HEK293 (cell line): ENCODE data around the gene MEGF10.

Experiments
- CTCF ChIA-PET: fragments of 350-600 bp; formaldehyde crosslinking; extraction: SDS; loops from one replicate; lab custom pipeline; 2021; ENCODE audit warnings: antibody characterized with exemption; lab: Yijun Ruan, JAX
- POLR2A ChIA-PET: fragments of 300-600 bp; formaldehyde crosslinking; extraction: SDS; loops from one replicate; lab custom pipeline; 2020; ENCODE audit warnings: antibody characterized with exemption, inconsistent platforms; lab: Yijun Ruan, JAX
- H3K27ac ChIP-seq: fragments of 200-500 bp; sonication (Bioruptor generic); 2 replicates; pipeline ENCODE4 v1.5.1; 2014; ENCODE audit warnings: low read depth, low read length, control low read depth, inconsistent platforms; ENCODE audit errors: extremely low read depth
- H3K36me3 ChIP-seq, 2 experiments: fragments of 200-500 bp in 1 of 2; sonication (Bioruptor generic) in 1 of 2; 1 replicate in 1 of 2; 2 replicates in 1 of 2; pipeline ENCODE4 v1.5.1; 2014 to 2017; ENCODE audit warnings: inconsistent platforms in 2 of 2, low read length in 2 of 2; ENCODE audit not compliant: control insufficient read depth in 2 of 2, insufficient read depth in 1 of 2
- H3K4me1 ChIP-seq: fragments of 200-500 bp; sonication (Bioruptor generic); 2 replicates; pipeline ENCODE4 v1.5.1; 2014; ENCODE audit warnings: mild to moderate bottlenecking, low read length, inconsistent platforms; ENCODE audit not compliant: control insufficient read depth, insufficient read depth
- H3K4me3 ChIP-seq: 2 replicates; pipeline ENCODE4 v1.5.1; 2011; ENCODE audit warnings: low read depth, mild to moderate bottlenecking, control low read depth, low read length, moderate library complexity
- H3K9me3 ChIP-seq: fragments of 200-500 bp; sonication (Bioruptor generic); 2 replicates; pipeline ENCODE4 v1.5.1; 2014; ENCODE audit warnings: low read depth, low read length, inconsistent platforms; ENCODE audit not compliant: control insufficient read depth, insufficient read depth
- BCL11B ChIP-seq: fragments of 450-650 bp; formaldehyde crosslinking; IDR thresholded peaks from 2 replicates; pipeline ENCODE4 v1.5.1; 2016; ENCODE audit warnings: low read depth, missing biosample characterization, missing genetic modification characterization
- EGR2 ChIP-seq: fragments of 450-650 bp; formaldehyde crosslinking; IDR thresholded peaks from 2 replicates; pipeline ENCODE4 v1.5.1; 2016; ENCODE audit warnings: low read depth, missing biosample characterization, missing genetic modification characterization
- GFI1B ChIP-seq: fragments of 450-650 bp; formaldehyde crosslinking; IDR thresholded peaks from 2 replicates; pipeline ENCODE4 v1.5.1; 2016; ENCODE audit warnings: missing biosample characterization, missing genetic modification characterization
- IKZF3 ChIP-seq: fragments of 450-650 bp; IDR thresholded peaks from 2 replicates; pipeline ENCODE4 v1.5.0; 2018; ENCODE audit warnings: missing biosample characterization, mild to moderate bottlenecking, missing genetic modification characterization, moderate library complexity
- KLF16 ChIP-seq: fragments of 450-650 bp; formaldehyde crosslinking; IDR thresholded peaks from 2 replicates; pipeline ENCODE4 v1.5.1; 2017; ENCODE audit warnings: missing biosample characterization, missing genetic modification characterization
- KLF8 ChIP-seq: fragments of 450-650 bp; formaldehyde crosslinking; IDR thresholded peaks from 2 replicates; pipeline ENCODE4 v1.5.1; 2016; ENCODE audit warnings: missing biosample characterization, missing genetic modification characterization
- SCRT1 ChIP-seq: fragments of 450-650 bp; formaldehyde crosslinking; IDR thresholded peaks from 2 replicates; pipeline ENCODE4 v1.5.1; 2016; ENCODE audit warnings: missing biosample characterization, missing genetic modification characterization, borderline replicate concordance
- SP2 ChIP-seq: fragments of 450-650 bp; formaldehyde crosslinking; IDR thresholded peaks from 2 replicates; pipeline ENCODE4 v1.5.1; 2016; ENCODE audit warnings: missing biosample characterization, missing genetic modification characterization
- SP3 ChIP-seq: fragments of 450-650 bp; formaldehyde crosslinking; IDR thresholded peaks from 2 replicates; pipeline ENCODE4 v1.5.1; 2016; ENCODE audit warnings: missing biosample characterization, missing genetic modification characterization
- TCF7L2 ChIP-seq: IDR thresholded peaks from 2 replicates; pipeline ENCODE4 v1.6.1; 2011; ENCODE audit warnings: low read depth, mild to moderate bottlenecking, inconsistent platforms, low read length, moderate library complexity, borderline replicate concordance
- TRIM28 ChIP-seq: IDR thresholded peaks from 2 replicates; pipeline ENCODE4 v1.6.1; 2011; ENCODE audit warnings: low read length, control low read depth, borderline replicate concordance
- ZBTB8A ChIP-seq: fragments of 450-650 bp; formaldehyde crosslinking; IDR thresholded peaks from 2 replicates; pipeline ENCODE4 v1.5.1; 2016; ENCODE audit warnings: missing biosample characterization, missing genetic modification characterization
- ZFHX2 ChIP-seq: fragments of 450-650 bp; formaldehyde crosslinking; conservative IDR thresholded peaks from 2 replicates; pipeline ENCODE4 v1.5.1; 2016; ENCODE audit warnings: missing biosample characterization, missing genetic modification characterization
- ZFP3 ChIP-seq: fragments of 450-650 bp; formaldehyde crosslinking; IDR thresholded peaks from 2 replicates; pipeline ENCODE4 v1.5.1; 2016; ENCODE audit warnings: low read depth, missing biosample characterization, missing genetic modification characterization
- ZNF114 ChIP-seq: fragments of 450-650 bp; formaldehyde crosslinking; IDR thresholded peaks from 2 replicates; pipeline ENCODE4 v1.5.0; 2017; ENCODE audit warnings: missing biosample characterization, missing genetic modification characterization
- ZNF18 ChIP-seq: fragments of 450-650 bp; formaldehyde crosslinking; IDR thresholded peaks from 2 replicates; pipeline ENCODE4 v1.5.1; 2016; ENCODE audit warnings: missing biosample characterization, missing genetic modification characterization
- ZNF221 ChIP-seq: fragments of 450-650 bp; formaldehyde crosslinking; IDR thresholded peaks from 2 replicates; pipeline ENCODE4 v1.5.1; 2017; ENCODE audit warnings: missing biosample characterization, missing genetic modification characterization, borderline replicate concordance
- ZNF239 ChIP-seq: fragments of 450-650 bp; formaldehyde crosslinking; IDR thresholded peaks from 2 replicates; pipeline ENCODE4 v1.5.1; 2016; ENCODE audit warnings: missing biosample characterization, missing genetic modification characterization
- ZNF335 ChIP-seq: fragments of 450-650 bp; formaldehyde crosslinking; conservative IDR thresholded peaks from 2 replicates; pipeline ENCODE4 v1.5.1; 2016; ENCODE audit warnings: missing biosample characterization, missing genetic modification characterization
- ZNF366 ChIP-seq: fragments of 450-650 bp; formaldehyde crosslinking; conservative IDR thresholded peaks from 2 replicates; pipeline ENCODE4 v1.5.1; 2016; ENCODE audit warnings: missing biosample characterization, missing genetic modification characterization
- ZNF394 ChIP-seq: fragments of 450-650 bp; formaldehyde crosslinking; IDR thresholded peaks from 2 replicates; pipeline ENCODE4 v1.5.1; 2016; ENCODE audit warnings: missing biosample characterization, missing genetic modification characterization, mild to moderate bottlenecking, moderate library complexity, borderline replicate concordance
- ZNF530 ChIP-seq: fragments of 450-650 bp; formaldehyde crosslinking; IDR thresholded peaks from 2 replicates; pipeline ENCODE4 v1.5.1; 2016; ENCODE audit warnings: low read depth, missing biosample characterization, missing genetic modification characterization
- ZNF561 ChIP-seq: fragments of 450-650 bp; IDR thresholded peaks from 2 replicates; pipeline ENCODE4 v1.5.1; 2018; ENCODE audit warnings: missing biosample characterization, missing genetic modification characterization, borderline replicate concordance
- ZNF624 ChIP-seq: fragments of 450-650 bp; formaldehyde crosslinking; IDR thresholded peaks from 2 replicates; pipeline ENCODE4 v1.5.1; 2017; ENCODE audit warnings: missing biosample characterization, missing genetic modification characterization
- ZNF645 ChIP-seq: fragments of 450-650 bp; formaldehyde crosslinking; IDR thresholded peaks from 2 replicates; pipeline ENCODE4; 2016; ENCODE audit warnings: missing biosample characterization, missing genetic modification characterization
- ZNF658 ChIP-seq: fragments of 450-650 bp; formaldehyde crosslinking; IDR thresholded peaks from 2 replicates; pipeline ENCODE4; 2016; ENCODE audit warnings: missing biosample characterization, missing genetic modification characterization
- ZNF776 ChIP-seq: fragments of 450-650 bp; formaldehyde crosslinking; IDR thresholded peaks from 2 replicates; pipeline ENCODE4 v1.5.0; 2017; ENCODE audit warnings: missing biosample characterization, missing genetic modification characterization, borderline replicate concordance
- ZNF785 ChIP-seq: fragments of 450-650 bp; formaldehyde crosslinking; IDR thresholded peaks from 2 replicates; pipeline ENCODE4 v1.5.1; 2016; ENCODE audit warnings: missing biosample characterization, missing genetic modification characterization
- ZSCAN30 ChIP-seq: fragments of 450-650 bp; IDR thresholded peaks from 2 replicates; pipeline ENCODE4 v1.5.1; 2018; ENCODE audit warnings: missing biosample characterization, mild to moderate bottlenecking, missing genetic modification characterization, moderate library complexity
- TF ChIP-seq, protein P1 (sequence below): IDR thresholded peaks from 2 replicates; pipeline ENCODE4 v1.6.1; 2011; ENCODE audit warnings: mild to moderate bottlenecking, low read depth, low read length, borderline replicate concordance
- TF ChIP-seq, protein P2 (sequence below): fragments of 450-650 bp; formaldehyde crosslinking; IDR thresholded peaks from 2 replicates; pipeline ENCODE4 v1.5.1; 2016; ENCODE audit warnings: missing biosample characterization, missing genetic modification characterization, borderline replicate concordance

MEGF10 gene

GRCh38 chr5:127386557-127386956, 96.0 kb downstream of the MEGF10 start (continued):
- TF ChIP-seq ZNF645 (tag by site-specific recombination) (no peak), KLF16 (no peak), KLF8 (tag by site-specific recombination) (no peak), ZSCAN30 (tag by site-specific recombination) (no peak), GFI1B (no peak), ZNF530 (no peak), ZNF561 (tag by site-specific recombination) (no peak), EGR2 (tag by site-specific recombination) (no peak), ZNF624 (tag by site-specific recombination) (no peak)

DNA sequence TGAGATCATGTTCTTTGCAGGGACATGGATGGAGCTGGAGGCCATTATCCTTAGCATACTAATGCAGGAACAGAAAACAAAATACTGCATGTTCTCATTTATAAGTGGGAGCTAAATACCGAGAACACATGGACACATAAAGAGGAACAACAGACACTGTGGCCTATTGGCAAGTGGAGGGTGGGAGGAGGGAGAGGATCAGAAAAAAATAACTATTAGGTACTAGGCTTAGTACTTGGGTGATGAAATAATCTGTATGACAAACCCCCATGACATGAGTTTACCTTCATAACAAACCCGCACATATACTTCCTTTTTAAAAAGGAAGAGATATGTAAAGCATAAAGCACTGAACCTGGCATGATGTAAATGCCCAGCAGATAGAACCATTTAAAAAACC, 99.0 kb downstream of the MEGF10 start:
- Histone ChIP-seq H3K4me1 (no peaks in the 10 kb centered on the region), H3K36me3 (no peaks in the 10 kb centered on the region), H3K4me3 (no peak overlapping the region), H3K27ac (no peak overlapping the region), H3K9me3 (no peaks in the 10 kb centered on the region)
- POLR2A ChIA-PET = no interaction called here
- CTCF ChIA-PET = no interaction called here
- TF ChIP-seq, protein P1, sequence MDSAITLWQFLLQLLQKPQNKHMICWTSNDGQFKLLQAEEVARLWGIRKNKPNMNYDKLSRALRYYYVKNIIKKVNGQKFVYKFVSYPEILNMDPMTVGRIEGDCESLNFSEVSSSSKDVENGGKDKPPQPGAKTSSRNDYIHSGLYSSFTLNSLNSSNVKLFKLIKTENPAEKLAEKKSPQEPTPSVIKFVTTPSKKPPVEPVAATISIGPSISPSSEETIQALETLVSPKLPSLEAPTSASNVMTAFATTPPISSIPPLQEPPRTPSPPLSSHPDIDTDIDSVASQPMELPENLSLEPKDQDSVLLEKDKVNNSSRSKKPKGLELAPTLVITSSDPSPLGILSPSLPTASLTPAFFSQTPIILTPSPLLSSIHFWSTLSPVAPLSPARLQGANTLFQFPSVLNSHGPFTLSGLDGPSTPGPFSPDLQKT = no peak
- no peak for TF ChIP-seq IKZF3 (tag by site-specific recombination)
- no peak for TF ChIP-seq TRIM28
- TF ChIP-seq SP2 (tag by site-specific recombination) = no peak
- TF ChIP-seq ZBTB8A (tag by site-specific recombination) = no peak
- no peak for TF ChIP-seq ZNF394 (tag by site-specific recombination)
- TF ChIP-seq ZNF239 (tag by site-specific recombination) = no peak
- TF ChIP-seq SP3 (tag by site-specific recombination) = no peak
- TF ChIP-seq TCF7L2 = no peak
- TF ChIP-seq ZNF366 = no peak
- no peak for TF ChIP-seq ZFHX2
- no peak for TF ChIP-seq ZNF785 (tag by site-specific recombination)
- no peak for TF ChIP-seq BCL11B (tag by site-specific recombination)
- no peak for TF ChIP-seq ZFP3 (tag by site-specific recombination)
- TF ChIP-seq ZNF221 (tag by site-specific recombination) = no peak
- TF ChIP-seq ZNF114 = no peak

GRCh38 chr5:127392762-127393161, 102.2 kb downstream of the MEGF10 start:
- Histone ChIP-seq H3K27ac (no peak overlapping the region), H3K9me3 (no peaks in the 10 kb centered on the region), H3K36me3 (no peaks in the 10 kb centered on the region), H3K4me3 (no peak overlapping the region), H3K4me1 (no peaks in the 10 kb centered on the region)
- ChIA-PET POLR2A (no interaction called here), CTCF (interaction anchor here (1.4 kb wide), 1 partner anchor 18 kb away, joined by 4 read pairs; no protein-coding TSS in a partner anchor)
- TF ChIP-seq SCRT1 (no peak), ZSCAN30 (tag by site-specific recombination) (no peak), ZNF776 (tag by site-specific recombination) (no peak), ZNF658 (no peak), ZNF335 (no peak), ZNF18 (tag by site-specific recombination) (no peak)
- TF ChIP-seq, protein P2, sequence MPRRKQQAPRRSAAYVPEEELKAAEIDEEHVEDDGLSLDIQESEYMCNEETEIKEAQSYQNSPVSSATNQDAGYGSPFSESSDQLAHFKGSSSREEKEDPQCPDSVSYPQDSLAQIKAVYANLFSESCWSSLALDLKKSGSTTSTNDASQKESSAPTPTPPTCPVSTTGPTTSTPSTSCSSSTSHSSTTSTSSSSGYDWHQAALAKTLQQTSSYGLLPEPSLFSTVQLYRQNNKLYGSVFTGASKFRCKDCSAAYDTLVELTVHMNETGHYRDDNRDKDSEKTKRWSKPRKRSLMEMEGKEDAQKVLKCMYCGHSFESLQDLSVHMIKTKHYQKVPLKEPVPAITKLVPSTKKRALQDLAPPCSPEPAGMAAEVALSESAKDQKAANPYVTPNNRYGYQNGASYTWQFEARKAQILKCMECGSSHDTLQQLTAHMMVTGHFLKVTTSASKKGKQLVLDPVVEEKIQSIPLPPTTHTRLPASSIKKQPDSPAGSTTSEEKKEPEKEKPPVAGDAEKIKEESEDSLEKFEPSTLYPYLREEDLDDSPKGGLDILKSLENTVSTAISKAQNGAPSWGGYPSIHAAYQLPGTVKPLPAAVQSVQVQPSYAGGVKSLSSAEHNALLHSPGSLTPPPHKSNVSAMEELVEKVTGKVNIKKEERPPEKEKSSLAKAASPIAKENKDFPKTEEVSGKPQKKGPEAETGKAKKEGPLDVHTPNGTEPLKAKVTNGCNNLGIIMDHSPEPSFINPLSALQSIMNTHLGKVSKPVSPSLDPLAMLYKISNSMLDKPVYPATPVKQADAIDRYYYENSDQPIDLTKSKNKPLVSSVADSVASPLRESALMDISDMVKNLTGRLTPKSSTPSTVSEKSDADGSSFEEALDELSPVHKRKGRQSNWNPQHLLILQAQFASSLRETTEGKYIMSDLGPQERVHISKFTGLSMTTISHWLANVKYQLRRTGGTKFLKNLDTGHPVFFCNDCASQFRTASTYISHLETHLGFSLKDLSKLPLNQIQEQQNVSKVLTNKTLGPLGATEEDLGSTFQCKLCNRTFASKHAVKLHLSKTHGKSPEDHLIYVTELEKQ (tag by site-specific recombination) = no peak
